GM19099 (cell line): Measurements from ENCODE around the gene TNXB.

Experiments used
- POLR2A ChIP-seq: IDR thresholded peaks from 3 replicates; pipeline ENCODE4 v1.6.1; 2011; ENCODE audit warnings: low read depth; ENCODE audit not compliant: insufficient read length; ENCODE audit errors: extremely low read depth

The TNXB gene, protein sequence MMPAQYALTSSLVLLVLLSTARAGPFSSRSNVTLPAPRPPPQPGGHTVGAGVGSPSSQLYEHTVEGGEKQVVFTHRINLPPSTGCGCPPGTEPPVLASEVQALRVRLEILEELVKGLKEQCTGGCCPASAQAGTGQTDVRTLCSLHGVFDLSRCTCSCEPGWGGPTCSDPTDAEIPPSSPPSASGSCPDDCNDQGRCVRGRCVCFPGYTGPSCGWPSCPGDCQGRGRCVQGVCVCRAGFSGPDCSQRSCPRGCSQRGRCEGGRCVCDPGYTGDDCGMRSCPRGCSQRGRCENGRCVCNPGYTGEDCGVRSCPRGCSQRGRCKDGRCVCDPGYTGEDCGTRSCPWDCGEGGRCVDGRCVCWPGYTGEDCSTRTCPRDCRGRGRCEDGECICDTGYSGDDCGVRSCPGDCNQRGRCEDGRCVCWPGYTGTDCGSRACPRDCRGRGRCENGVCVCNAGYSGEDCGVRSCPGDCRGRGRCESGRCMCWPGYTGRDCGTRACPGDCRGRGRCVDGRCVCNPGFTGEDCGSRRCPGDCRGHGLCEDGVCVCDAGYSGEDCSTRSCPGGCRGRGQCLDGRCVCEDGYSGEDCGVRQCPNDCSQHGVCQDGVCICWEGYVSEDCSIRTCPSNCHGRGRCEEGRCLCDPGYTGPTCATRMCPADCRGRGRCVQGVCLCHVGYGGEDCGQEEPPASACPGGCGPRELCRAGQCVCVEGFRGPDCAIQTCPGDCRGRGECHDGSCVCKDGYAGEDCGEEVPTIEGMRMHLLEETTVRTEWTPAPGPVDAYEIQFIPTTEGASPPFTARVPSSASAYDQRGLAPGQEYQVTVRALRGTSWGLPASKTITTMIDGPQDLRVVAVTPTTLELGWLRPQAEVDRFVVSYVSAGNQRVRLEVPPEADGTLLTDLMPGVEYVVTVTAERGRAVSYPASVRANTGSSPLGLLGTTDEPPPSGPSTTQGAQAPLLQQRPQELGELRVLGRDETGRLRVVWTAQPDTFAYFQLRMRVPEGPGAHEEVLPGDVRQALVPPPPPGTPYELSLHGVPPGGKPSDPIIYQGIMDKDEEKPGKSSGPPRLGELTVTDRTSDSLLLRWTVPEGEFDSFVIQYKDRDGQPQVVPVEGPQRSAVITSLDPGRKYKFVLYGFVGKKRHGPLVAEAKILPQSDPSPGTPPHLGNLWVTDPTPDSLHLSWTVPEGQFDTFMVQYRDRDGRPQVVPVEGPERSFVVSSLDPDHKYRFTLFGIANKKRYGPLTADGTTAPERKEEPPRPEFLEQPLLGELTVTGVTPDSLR (N-terminal part only)

DNA sequence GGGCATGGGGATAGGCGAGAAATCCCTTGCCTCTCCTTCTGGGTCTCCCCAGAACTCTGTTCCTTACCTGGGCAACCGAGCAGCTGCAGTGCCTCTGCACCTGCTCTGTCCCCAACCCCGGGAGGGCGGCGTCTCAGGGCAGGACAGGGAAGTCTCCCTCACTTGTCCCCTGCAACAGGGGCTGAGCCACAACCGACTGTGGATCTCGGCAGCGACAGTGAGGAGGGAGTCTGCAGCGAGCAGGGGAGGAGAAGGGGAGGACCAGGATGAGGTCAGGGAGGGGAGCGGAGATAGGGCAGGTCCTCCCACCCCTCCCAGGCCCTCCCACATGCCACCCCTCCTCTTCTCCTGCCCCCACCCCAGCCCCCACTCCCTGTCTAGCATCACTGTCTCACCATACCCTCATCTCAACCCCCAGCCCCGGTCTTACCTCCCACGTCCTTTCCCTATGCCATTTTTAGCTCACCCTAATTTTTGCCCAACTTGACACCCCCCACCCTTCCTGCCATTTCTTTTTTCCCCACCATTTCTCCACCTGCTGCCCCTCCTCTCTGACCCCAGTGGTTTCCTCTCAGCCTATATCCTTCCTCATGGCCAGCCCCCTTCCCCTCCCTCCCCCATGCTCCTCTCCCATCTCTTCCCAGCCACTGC lies at the start of gene TNXB:
Gene TNXB (minus strand): TSS at position 225 of the 651 bp plus-strand sequence. CDS start 11,140 bp downstream, outside the sequence.
- TF ChIP-seq POLR2A, result no peak

DNA sequence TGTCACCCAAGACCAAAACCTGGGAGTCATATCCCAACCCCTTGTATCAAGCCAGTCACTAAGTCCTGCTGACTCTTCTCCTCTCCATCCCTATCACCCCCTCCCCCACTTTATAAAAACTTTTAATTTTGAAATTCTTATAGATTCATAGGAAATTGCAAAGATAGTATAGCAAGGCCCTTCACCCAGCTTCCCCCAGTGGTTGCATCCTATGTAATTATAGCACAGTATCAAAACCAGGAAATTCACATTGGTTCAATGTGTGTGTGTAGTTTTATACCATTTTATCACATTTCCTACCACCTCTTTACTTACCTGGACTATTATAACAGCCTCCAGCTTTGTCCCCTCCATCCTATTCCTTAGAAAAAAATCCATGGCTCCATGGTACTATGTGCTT lies 48.9 kb upstream of the TNXB start:
- no peak for TF ChIP-seq POLR2A

- TF ChIP-seq POLR2A, result no peak
These were observed 47.8 kb upstream of the TNXB start for GRCh38 chr6:32156891-32157290.

GRCh38 chr6:32154514-32155161 lies 45.5 kb upstream of the TNXB start:
- TF ChIP-seq POLR2A, result no peak

DNA sequence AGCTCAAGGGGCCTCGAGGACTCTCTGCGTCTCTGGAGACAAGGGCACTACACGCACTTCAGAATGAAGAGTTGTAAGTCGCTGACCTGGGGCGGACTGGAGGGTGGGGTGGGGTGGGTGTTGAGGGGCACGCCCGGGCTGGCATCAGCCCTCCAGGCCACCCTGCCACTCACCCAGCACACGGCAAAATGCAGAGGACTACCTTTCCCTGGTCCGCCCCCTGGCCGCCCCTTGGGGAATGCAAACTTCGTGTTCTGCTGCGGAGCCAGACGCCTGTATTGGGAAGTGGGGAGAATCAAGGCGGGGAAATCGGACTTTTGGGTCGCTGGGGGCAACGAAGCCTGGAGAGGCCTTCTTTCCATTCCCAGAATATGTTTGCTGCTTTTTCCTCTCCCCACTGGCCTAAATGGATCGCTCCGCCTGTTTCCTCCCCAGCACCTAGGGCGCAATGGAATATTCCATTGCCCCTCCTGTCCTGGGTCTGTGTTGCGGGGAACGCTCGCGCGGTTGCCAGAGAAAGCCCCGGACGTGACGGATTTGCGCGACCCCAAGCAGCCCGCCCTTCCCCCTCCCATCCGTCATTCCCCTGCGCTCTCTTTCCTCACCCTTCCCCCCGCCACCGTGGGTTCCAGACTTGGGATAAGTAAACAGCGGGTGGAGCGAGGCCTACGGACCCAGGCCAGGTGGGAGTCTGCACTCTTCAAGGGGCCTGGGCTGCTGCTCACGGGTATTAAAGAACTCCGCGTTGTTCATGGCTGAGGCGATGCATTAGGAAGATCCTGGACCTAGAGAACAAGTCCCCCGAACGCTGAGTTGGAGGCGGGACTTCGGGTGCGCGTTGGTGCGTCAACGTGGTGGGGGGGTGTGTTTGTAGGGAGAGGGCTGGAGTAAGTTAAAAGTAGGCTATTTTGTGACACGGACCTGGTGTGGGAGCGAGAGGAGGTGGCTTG lies 44.7 kb upstream of the TNXB start, which contains the start of gene PPT2:
Gene PPT2 (plus strand): TSS at position 578 of the 950 bp plus-strand sequence. CDS start 454 bp downstream, outside the sequence.
- TF ChIP-seq POLR2A, result no peak

DNA sequence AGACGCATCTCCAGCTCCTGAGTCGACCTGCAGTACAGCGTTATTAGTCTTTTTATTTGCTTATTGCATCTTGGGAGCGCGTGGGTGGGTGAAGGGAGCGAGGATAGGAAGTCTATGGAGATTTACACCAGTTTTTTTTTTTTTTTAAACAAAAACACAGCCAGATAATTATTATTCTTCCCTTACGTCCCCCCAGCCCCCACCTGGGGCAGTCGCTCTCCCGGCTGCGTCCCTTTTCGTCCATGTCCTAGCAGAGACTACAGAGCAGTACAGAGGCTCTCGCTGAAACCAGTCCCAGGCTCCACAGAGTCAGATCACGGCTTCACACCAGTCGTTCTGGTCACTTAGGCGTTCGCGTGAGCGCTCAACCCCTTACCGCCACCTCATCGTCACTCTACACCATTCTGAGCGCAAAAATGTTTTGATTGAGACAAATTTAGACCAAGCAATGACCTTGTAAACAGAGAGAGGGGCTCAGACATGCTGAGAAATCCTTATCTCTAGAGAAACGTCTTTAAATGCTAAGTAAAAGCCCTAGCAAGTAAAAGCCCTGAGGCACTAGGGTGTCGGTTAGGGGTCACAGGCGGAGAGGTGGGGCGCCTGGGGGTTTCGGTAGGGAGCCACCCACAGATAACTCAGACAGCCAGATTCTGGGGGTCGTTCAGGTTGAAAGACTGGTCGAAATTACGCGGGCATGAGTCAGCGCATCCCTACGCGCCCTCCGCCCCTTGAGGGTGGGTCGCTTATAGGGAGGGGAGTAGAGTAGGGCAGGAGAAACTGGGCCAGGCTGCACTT lies 43.8 kb upstream of the TNXB start:
- TF ChIP-seq POLR2A, result no peak

- no peak for TF ChIP-seq POLR2A
These were observed 43.0 kb upstream of the TNXB start, which contains the start of gene PRRT1 for GRCh38 chr6:32151863-32152768. PRRT1 (minus strand) TSS chr6:32151939; CDS start chr6:32151827, 112 bp downstream.

DNA sequence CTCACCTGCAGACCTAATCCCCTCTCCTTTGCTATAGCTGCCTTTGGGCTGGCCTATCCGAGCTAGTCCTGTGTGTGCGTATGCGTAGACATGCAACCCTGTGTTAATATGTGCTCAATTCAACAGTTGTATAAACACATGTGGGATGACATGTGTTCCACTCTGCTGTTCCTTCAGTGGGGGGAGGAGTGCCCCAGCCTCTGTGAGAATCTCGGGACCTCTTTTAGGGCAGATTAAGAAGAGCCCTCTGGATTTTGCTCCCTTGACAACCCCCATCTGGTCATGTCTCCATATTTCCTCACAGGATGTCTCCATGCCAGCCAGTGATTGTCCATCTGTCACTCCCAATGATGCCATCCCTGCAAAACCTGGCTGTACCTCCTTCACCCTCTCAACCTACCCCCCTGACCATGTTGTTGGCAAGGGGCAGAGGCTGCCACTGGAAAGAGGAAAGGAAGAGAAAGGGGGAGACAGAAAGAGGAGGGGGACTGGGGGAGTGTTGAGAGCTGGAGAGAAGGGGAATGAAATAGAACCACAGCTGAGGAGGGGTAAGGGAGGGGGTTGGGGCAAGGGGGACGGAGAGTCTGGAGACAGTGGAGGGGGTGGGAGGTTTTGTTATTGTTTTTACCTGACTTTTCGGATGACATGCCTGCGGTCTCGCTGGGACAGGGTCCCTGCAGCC lies 42.2 kb upstream of the TNXB start:
- TF ChIP-seq POLR2A, result no peak

GRCh38 chr6:32149932-32150870 lies 41.1 kb upstream of the TNXB start:
- no peak for TF ChIP-seq POLR2A
